ENCODE measurements around the gene MLEC.

MLEC gene

GRCh38 chr12:120685522-120685921 lies 1.4 kb upstream of the MLEC start:
- H3K4me2 ChIP-seq (ENCODE audit: insufficient read depth, low read length), result peak overlapping the region; percentile 78
- no peaks in the 10 kb centered on the region for H3K27me3 ChIP-seq (ENCODE audit: insufficient read depth, low read length, poor library complexity)
- H3K9ac ChIP-seq (ENCODE audit: low read depth, low read length), result peak overlapping the region; percentile 75
- no peaks in the 10 kb centered on the region for H3K9me3 ChIP-seq (ENCODE audit: insufficient read depth, low read length, severe bottlenecking)
- peaks cover 36% of the 10 kb centered on the region for H3K4me1 ChIP-seq (ENCODE audit: insufficient read depth, low read length)
- H2AFZ ChIP-seq (ENCODE audit: low read depth, low read length), result peak overlapping the region; percentile 79
- H3K4me3 ChIP-seq (ENCODE audit: low read depth in 1 of 2, low read length in 2 of 2), result peak overlapping the region; percentile 22 to 71; a peak in 2 of 4 replicates
- H3K36me3 ChIP-seq (ENCODE audit: insufficient read depth, low read length), result peaks cover 5% of the 10 kb centered on the region; the same call in 1 of the 2 replicates
- DNase-seq, result no peak
- no peak for TF ChIP-seq EZH2 (IDR thresholded peaks at IDR 0.05; ENCODE audit: borderline replicate concordance, low read depth, low read length, severe bottlenecking)
- TF ChIP-seq CTCF (IDR thresholded peaks at IDR 0.05; ENCODE audit: borderline replicate concordance, extremely low read depth, low read length, poor library complexity, severe bottlenecking), result no peak
- peaks cover 30% of the 10 kb centered on the region; the same call in 1 of the 2 replicates for H4K20me1 ChIP-seq (ENCODE audit: insufficient read depth, low read length)
- ATAC-seq (ENCODE audit: insufficient read depth, low read depth), result no peak
- peaks cover 36% of the 10 kb centered on the region for H3K79me2 ChIP-seq (ENCODE audit: insufficient read depth, low read length)
- H3K27ac ChIP-seq (ENCODE audit: low read length), result peak overlapping the region; percentile 98

GRCh38 chr12:120686151-120686689 lies 729 bp upstream of the MLEC start:
- no peaks in the 10 kb centered on the region for H3K27me3 ChIP-seq (ENCODE audit: insufficient read depth, low read length, poor library complexity)
- peak overlapping the region; percentile 98 for H3K27ac ChIP-seq (ENCODE audit: low read length)
- peak overlapping the region; percentile 79 for H2AFZ ChIP-seq (ENCODE audit: low read depth, low read length)
- peak overlapping the region; percentile 22 to 71; a peak in 3 of 4 replicates for H3K4me3 ChIP-seq (ENCODE audit: low read depth in 1 of 2, low read length in 2 of 2)
- H3K9ac ChIP-seq (ENCODE audit: low read depth, low read length), result peak overlapping the region; percentile 75
- TF ChIP-seq EZH2 (IDR thresholded peaks at IDR 0.05; ENCODE audit: borderline replicate concordance, low read depth, low read length, severe bottlenecking) (no peak), CTCF (IDR thresholded peaks at IDR 0.05; ENCODE audit: borderline replicate concordance, extremely low read depth, low read length, poor library complexity, severe bottlenecking) (no peak)
- peaks cover 37% of the 10 kb centered on the region; the same call in 1 of the 2 replicates for H4K20me1 ChIP-seq (ENCODE audit: insufficient read depth, low read length)
- peak; percentile 81 for ATAC-seq (ENCODE audit: insufficient read depth, low read depth)
- H3K4me2 ChIP-seq (ENCODE audit: insufficient read depth, low read length), result peak overlapping the region; percentile 78
- peaks cover 43% of the 10 kb centered on the region for H3K79me2 ChIP-seq (ENCODE audit: insufficient read depth, low read length)
- H3K9me3 ChIP-seq (ENCODE audit: insufficient read depth, low read length, severe bottlenecking), result no peaks in the 10 kb centered on the region
- peak; percentile 97 for DNase-seq
- peaks cover 10% of the 10 kb centered on the region for H3K36me3 ChIP-seq (ENCODE audit: insufficient read depth, low read length)
- H3K4me1 ChIP-seq (ENCODE audit: insufficient read depth, low read length), result peaks cover 43% of the 10 kb centered on the region

GRCh38 chr12:120687578-120688289 lies 785 bp downstream of the MLEC start:
- TF ChIP-seq EZH2 (IDR thresholded peaks at IDR 0.05; ENCODE audit: borderline replicate concordance, low read depth, low read length, severe bottlenecking) (no peak), CTCF (IDR thresholded peaks at IDR 0.05; ENCODE audit: borderline replicate concordance, extremely low read depth, low read length, poor library complexity, severe bottlenecking) (peak; percentile 5)
- Histone ChIP-seq H3K4me3 (ENCODE audit: low read depth in 1 of 2, low read length in 2 of 2) (peak overlapping the region; percentile 79 to 90), H3K9ac (ENCODE audit: low read depth, low read length) (peak overlapping the region; percentile 95), H3K4me1 (ENCODE audit: insufficient read depth, low read length) (peaks cover 46% of the 10 kb centered on the region), H3K36me3 (ENCODE audit: insufficient read depth, low read length) (peaks cover 14% of the 10 kb centered on the region), H3K9me3 (ENCODE audit: insufficient read depth, low read length, severe bottlenecking) (no peaks in the 10 kb centered on the region), H3K27ac (ENCODE audit: low read length) (peak overlapping the region; percentile 77), H2AFZ (ENCODE audit: low read depth, low read length) (peak overlapping the region; percentile 79), H3K79me2 (ENCODE audit: insufficient read depth, low read length) (peaks cover 58% of the 10 kb centered on the region), H4K20me1 (ENCODE audit: insufficient read depth, low read length) (peaks cover 48% of the 10 kb centered on the region; the same call in 1 of the 2 replicates), H3K27me3 (ENCODE audit: insufficient read depth, low read length, poor library complexity) (no peaks in the 10 kb centered on the region), H3K4me2 (ENCODE audit: insufficient read depth, low read length) (peak overlapping the region; percentile 85)
- DNase-seq, result peak; percentile 46
- no peak for ATAC-seq (ENCODE audit: insufficient read depth, low read depth)
